OCI-LY1 (cell line): ENCODE results near the gene SCAMP2.

Experiments used
- H2AFZ ChIP-seq: fragments of 200-600 bp; sonication (generic), shearing (Covaris generic); 2 replicates; pipeline ENCODE4 v1.6.0; 2014; ENCODE audit warnings: antibody characterized with exemption, mild to moderate bottlenecking, low read length
- H3F3A ChIP-seq: fragments of 200-600 bp; sonication (generic), shearing (Covaris generic); 2 replicates; pipeline ENCODE4 v1.6.0; 2014; ENCODE audit warnings: mild to moderate bottlenecking, antibody characterized with exemption, low read length, moderate library complexity; ENCODE audit not compliant: insufficient read depth
- H3K27ac ChIP-seq: fragments of 200-600 bp; sonication (generic); 2 replicates; pipeline ENCODE4 v1.5.1; 2014; ENCODE audit warnings: low read length, mixed run types, mild to moderate bottlenecking, low read depth; ENCODE audit not compliant: poor library complexity, severe bottlenecking
- H3K27me3 ChIP-seq: fragments of 200-600 bp; sonication (generic); 2 replicates; pipeline ENCODE4 v1.6.0; 2014; ENCODE audit warnings: antibody characterized with exemption, mild to moderate bottlenecking, low read length, moderate library complexity; ENCODE audit not compliant: insufficient read depth
- H3K36me3 ChIP-seq: fragments of 200-600 bp; sonication (generic); 2 replicates; pipeline ENCODE4 v1.6.1; 2014; ENCODE audit warnings: mild to moderate bottlenecking, antibody characterized with exemption, low read length, moderate library complexity, mixed read lengths; ENCODE audit not compliant: insufficient read depth
- H3K4me1 ChIP-seq: fragments of 200-600 bp; sonication (generic); 2 replicates; pipeline ENCODE4 v1.5.1; 2014; ENCODE audit warnings: mild to moderate bottlenecking, low read length, moderate library complexity; ENCODE audit not compliant: insufficient read depth, severe bottlenecking
- H3K4me2 ChIP-seq: fragments of 200-600 bp; sonication (generic), shearing (Covaris generic); 2 replicates; pipeline ENCODE4 v1.6.1; 2014; ENCODE audit warnings: low read length
- H3K4me3 ChIP-seq: fragments of 200-600 bp; sonication (generic); 2 replicates; pipeline ENCODE4 v1.5.1; 2014; ENCODE audit warnings: low read length, low read depth, mild to moderate bottlenecking, mixed read lengths; ENCODE audit not compliant: poor library complexity, severe bottlenecking
- H3K79me2 ChIP-seq: fragments of 200-600 bp; shearing (Covaris generic); 2 replicates; pipeline ENCODE4 v1.6.1; 2016; ENCODE audit warnings: mixed run types, low read length, mixed read lengths; ENCODE audit not compliant: insufficient read depth
- H3K9ac ChIP-seq: fragments of 200-600 bp; sonication (generic), shearing (Covaris generic); 2 replicates; pipeline ENCODE4 v1.6.1; 2014; ENCODE audit warnings: mild to moderate bottlenecking, low read length, mixed read lengths
- H3K9me2 ChIP-seq: fragments of 200-600 bp; sonication (generic), shearing (Covaris generic); 2 replicates; pipeline ENCODE4 v1.6.1; 2014; ENCODE audit warnings: low read depth, mild to moderate bottlenecking, low read length, mixed read lengths
- H3K9me3 ChIP-seq: fragments of 200-600 bp; shearing (Covaris generic); 2 replicates; pipeline ENCODE4 v1.6.1; 2014; ENCODE audit warnings: low read length, mixed read lengths
- H4K20me1 ChIP-seq: fragments of 200-600 bp; sonication (generic), shearing (Covaris generic); 2 replicates; pipeline ENCODE4 v1.6.0; 2016; ENCODE audit warnings: mild to moderate bottlenecking, low read length; ENCODE audit not compliant: insufficient read depth
- EZH2 ChIP-seq: fragments of 200-600 bp; sonication (generic), shearing (Covaris generic); IDR thresholded peaks from 2 replicates; pipeline ENCODE4 v1.8.0; 2017; ENCODE audit warnings: borderline replicate concordance, mixed run types, mild to moderate bottlenecking, antibody characterized with exemption, low read length, moderate library complexity, mixed read lengths
- TF ChIP-seq, protein P1 (sequence below): fragments of 200-600 bp; sonication (generic), shearing (Covaris generic); IDR thresholded peaks from 2 replicates; pipeline ENCODE4 v1.5.1; 2017; ENCODE audit warnings: mild to moderate bottlenecking, antibody characterized with exemption, low read length, moderate library complexity, mixed read lengths

Gene SCAMP2

DNA sequence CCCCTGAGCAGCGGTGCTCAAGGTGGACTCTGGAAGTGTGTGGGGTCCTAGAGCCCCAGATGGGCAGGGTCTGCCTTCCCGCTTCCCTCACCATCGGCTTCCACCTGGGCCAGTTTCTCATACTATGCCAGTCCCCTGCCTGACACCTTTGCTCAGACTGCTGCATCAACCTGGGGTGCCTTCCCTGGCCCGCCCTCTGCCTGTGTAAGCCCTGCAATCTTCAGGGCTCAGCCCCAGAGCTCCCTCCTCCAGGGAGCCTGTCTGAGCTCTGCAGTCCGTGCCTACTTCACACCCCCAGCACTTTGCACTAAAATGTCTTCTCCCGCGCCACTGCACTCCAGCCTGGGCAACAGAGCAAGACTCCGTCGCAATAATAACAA lies 78.2 kb downstream of the SCAMP2 start:
- Histone ChIP-seq H3K9me3 (no peaks in the 10 kb centered on the region), H3K9me2 (no peaks in the 10 kb centered on the region), H3K36me3 (peaks cover 65% of the 10 kb centered on the region), H2AFZ (no peak overlapping the region), H3K27me3 (no peaks in the 10 kb centered on the region), H3K4me2 (peak overlapping the region; percentile 9; the same call in 1 of the 2 replicates), H3K4me1 (peaks cover 99% of the 10 kb centered on the region), H3K79me2 (peaks cover 63% of the 10 kb centered on the region), H3K9ac (peak overlapping the region; percentile 6; the same call in 1 of the 2 replicates), H4K20me1 (no peaks in the 10 kb centered on the region), H3K4me3 (no peak overlapping the region), H3K27ac (peak overlapping the region; percentile 68), H3F3A (no peaks in the 10 kb centered on the region)
- no peak for TF ChIP-seq EZH2
- TF ChIP-seq, protein P1, sequence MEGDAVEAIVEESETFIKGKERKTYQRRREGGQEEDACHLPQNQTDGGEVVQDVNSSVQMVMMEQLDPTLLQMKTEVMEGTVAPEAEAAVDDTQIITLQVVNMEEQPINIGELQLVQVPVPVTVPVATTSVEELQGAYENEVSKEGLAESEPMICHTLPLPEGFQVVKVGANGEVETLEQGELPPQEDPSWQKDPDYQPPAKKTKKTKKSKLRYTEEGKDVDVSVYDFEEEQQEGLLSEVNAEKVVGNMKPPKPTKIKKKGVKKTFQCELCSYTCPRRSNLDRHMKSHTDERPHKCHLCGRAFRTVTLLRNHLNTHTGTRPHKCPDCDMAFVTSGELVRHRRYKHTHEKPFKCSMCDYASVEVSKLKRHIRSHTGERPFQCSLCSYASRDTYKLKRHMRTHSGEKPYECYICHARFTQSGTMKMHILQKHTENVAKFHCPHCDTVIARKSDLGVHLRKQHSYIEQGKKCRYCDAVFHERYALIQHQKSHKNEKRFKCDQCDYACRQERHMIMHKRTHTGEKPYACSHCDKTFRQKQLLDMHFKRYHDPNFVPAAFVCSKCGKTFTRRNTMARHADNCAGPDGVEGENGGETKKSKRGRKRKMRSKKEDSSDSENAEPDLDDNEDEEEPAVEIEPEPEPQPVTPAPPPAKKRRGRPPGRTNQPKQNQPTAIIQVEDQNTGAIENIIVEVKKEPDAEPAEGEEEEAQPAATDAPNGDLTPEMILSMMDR, result no peak

DNA sequence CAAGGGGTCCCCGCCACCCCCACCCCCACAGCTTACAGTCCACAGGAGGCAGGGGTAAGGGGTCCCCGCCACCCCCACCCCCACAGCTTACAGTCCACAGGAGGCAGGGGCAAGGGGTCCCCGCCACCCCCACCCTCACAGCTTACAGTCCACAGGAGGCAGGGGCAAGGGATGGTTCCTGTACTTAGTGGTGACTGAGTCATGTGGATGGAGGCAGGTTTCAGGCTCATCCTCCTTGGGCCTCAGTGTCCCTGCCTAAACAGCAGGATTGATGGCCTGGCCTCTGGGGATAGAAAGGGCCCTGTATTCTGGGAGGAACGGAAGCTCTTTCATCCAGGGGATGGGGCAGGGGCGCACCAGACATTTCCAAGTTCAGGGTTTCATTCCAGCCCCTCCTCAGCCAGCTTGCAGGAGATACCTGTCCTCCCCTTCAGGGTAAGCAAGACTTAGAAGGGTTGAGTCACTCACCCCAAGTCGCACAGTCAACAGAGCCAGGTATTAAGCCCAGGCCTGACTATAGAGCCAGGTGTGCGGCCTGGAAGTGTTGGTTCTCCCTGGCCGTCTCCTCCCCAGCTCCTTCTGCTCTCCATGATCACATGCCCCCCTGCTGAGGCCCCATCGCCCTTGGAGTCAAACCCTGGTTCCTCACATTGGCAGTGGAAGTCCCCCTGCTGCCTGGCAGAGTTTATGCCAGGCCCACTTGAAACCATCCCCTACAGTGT lies 78.8 kb downstream of the SCAMP2 start:
- Histone ChIP-seq H3K27me3 (no peaks in the 10 kb centered on the region), H3K79me2 (peaks cover 68% of the 10 kb centered on the region), H3K4me2 (peak overlapping the region; percentile 9; the same call in 1 of the 2 replicates), H3K9me3 (no peaks in the 10 kb centered on the region), H3K36me3 (peaks cover 65% of the 10 kb centered on the region), H3K4me3 (no peak overlapping the region), H3K9ac (peak overlapping the region; percentile 6; the same call in 1 of the 2 replicates), H3F3A (no peaks in the 10 kb centered on the region), H3K4me1 (peaks cover 99% of the 10 kb centered on the region), H3K9me2 (no peaks in the 10 kb centered on the region), H4K20me1 (no peaks in the 10 kb centered on the region), H2AFZ (no peak overlapping the region), H3K27ac (peak overlapping the region; percentile 68)
- TF ChIP-seq, protein P1, result no peak
- TF ChIP-seq EZH2, result no peak
